C4-2B (cell line): ENCODE measurements around the gene SNRK.

Experiments
- ZFX ChIP-seq: fragments of 450-650 bp; IDR thresholded peaks from 2 replicates; pipeline ENCODE4 v1.6.1; 2017
- TF ChIP-seq, protein P1 (sequence below): fragments of 450-650 bp; conservative IDR thresholded peaks from 2 replicates; pipeline ENCODE4 v1.5.1; 2017; ENCODE audit warnings: mild to moderate bottlenecking

DNA sequence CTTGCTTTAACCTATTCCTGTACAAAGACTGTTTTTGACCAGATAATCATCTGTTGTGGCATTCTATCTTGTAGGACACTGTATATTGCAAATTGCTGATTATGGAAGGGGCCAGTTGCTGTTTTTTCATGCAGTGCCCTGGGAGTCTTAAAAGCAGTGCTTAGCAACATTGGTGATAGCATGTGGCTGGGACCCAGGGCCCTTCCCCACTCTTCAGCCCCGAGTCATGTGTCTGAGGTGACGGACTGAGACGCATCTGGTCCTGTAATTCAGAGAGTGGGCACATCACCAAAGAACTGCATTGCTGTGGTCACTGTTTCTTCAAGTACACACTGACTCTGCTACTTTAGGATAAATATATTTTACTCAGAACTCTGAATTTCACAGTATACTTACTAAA lies 63.4 kb downstream of the SNRK start:
- no peak for TF ChIP-seq ZFX
- TF ChIP-seq, protein P1, sequence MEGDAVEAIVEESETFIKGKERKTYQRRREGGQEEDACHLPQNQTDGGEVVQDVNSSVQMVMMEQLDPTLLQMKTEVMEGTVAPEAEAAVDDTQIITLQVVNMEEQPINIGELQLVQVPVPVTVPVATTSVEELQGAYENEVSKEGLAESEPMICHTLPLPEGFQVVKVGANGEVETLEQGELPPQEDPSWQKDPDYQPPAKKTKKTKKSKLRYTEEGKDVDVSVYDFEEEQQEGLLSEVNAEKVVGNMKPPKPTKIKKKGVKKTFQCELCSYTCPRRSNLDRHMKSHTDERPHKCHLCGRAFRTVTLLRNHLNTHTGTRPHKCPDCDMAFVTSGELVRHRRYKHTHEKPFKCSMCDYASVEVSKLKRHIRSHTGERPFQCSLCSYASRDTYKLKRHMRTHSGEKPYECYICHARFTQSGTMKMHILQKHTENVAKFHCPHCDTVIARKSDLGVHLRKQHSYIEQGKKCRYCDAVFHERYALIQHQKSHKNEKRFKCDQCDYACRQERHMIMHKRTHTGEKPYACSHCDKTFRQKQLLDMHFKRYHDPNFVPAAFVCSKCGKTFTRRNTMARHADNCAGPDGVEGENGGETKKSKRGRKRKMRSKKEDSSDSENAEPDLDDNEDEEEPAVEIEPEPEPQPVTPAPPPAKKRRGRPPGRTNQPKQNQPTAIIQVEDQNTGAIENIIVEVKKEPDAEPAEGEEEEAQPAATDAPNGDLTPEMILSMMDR = no peak
